GM03348 (cell line): Measurements from ENCODE around the gene FOXP1.

ENCODE experiments used
- DNase-seq: peaks from one replicate; pipeline ENCODE4 v3.0.0; 2012; ENCODE audit warnings: low spot score

The FOXP1 gene

GRCh38 chr3:71055257-71056001, 528.1 kb downstream of the FOXP1 start:
- DNase-seq: no peak

- no peak for DNase-seq
These were observed 529.2 kb downstream of the FOXP1 start for GRCh38 chr3:71054312-71054711.

GRCh38 chr3:71053495-71053894, 530.0 kb downstream of the FOXP1 start:
- DNase-seq: no peak

GRCh38 chr3:71052716-71053115, 530.8 kb downstream of the FOXP1 start:
- no peak for DNase-seq

- DNase-seq: peak; percentile 51
These were observed 531.4 kb downstream of the FOXP1 start for GRCh38 chr3:71051893-71052687.

GRCh38 chr3:71051259-71051595, 532.3 kb downstream of the FOXP1 start:
- no peak for DNase-seq

- no peak for DNase-seq
These were observed 532.8 kb downstream of the FOXP1 start for GRCh38 chr3:71050538-71051258.

GRCh38 chr3:71050166-71050537, 533.4 kb downstream of the FOXP1 start:
- no peak for DNase-seq

GRCh38 chr3:71048948-71049347, 534.6 kb downstream of the FOXP1 start:
- DNase-seq: no peak

- no peak for DNase-seq
These were observed 535.7 kb downstream of the FOXP1 start for GRCh38 chr3:71047616-71048531.

GRCh38 chr3:71046791-71047190, 536.7 kb downstream of the FOXP1 start:
- no peak for DNase-seq

GRCh38 chr3:71045917-71046282, 537.6 kb downstream of the FOXP1 start:
- DNase-seq: no peak

- DNase-seq: no peak
These were observed 538.2 kb downstream of the FOXP1 start for GRCh38 chr3:71045212-71045916.

- no peak for DNase-seq
These were observed 540.8 kb downstream of the FOXP1 start for GRCh38 chr3:71042759-71043158.

GRCh38 chr3:71041371-71041770, 542.2 kb downstream of the FOXP1 start:
- DNase-seq: no peak

GRCh38 chr3:71039332-71039731, 544.2 kb downstream of the FOXP1 start:
- DNase-seq: no peak

GRCh38 chr3:71037775-71038174, 545.8 kb downstream of the FOXP1 start:
- DNase-seq: no peak

GRCh38 chr3:71035886-71036285, 547.6 kb downstream of the FOXP1 start:
- DNase-seq: no peak

GRCh38 chr3:71035314-71035713, 548.2 kb downstream of the FOXP1 start:
- DNase-seq: no peak

GRCh38 chr3:71033681-71034220, 549.8 kb downstream of the FOXP1 start:
- no peak for DNase-seq

GRCh38 chr3:71031914-71032521, 551.5 kb downstream of the FOXP1 start:
- DNase-seq: no peak
